MCF 10A (cell line): ENCODE measurements around the gene SLC35A3. TPM values are rescaled to one million over a fixed set of nuclear protein-coding genes. Genes with fewer than 3 reads are reported as not detected.

Source experiments
- BruUV-seq: library from RNA; stranded (reverse); fragments of 400-500 nt; replicated peaks from 2 replicates; lab custom pipeline; 2021; lab: Mats Ljungman, UMichigan
- CTCF ChIA-PET: fragments of 300-600 bp; sonication (Branson Sonifier 250); formaldehyde crosslinking; extraction: SDS; loops from one replicate; lab custom pipeline; 2021; ENCODE audit warnings: antibody characterized with exemption, inconsistent platforms; lab: Yijun Ruan, JAX
- POLR2A ChIA-PET: fragments of 300-600, 350-650 bp; sonication (Branson Sonifier 250); formaldehyde crosslinking; extraction: SDS; loops from one replicate; lab custom pipeline; 2020; ENCODE audit warnings: antibody characterized with exemption, inconsistent platforms; lab: Yijun Ruan, JAX
- DNase-seq: peaks from one replicate; pipeline ENCODE4 v3.0.0-alpha.2; 2018; ENCODE audit not compliant: unreplicated experiment
- H3K27ac Mint-ChIP-seq: one replicate; pipeline ENCODE4 v1.8.0; 2022; ENCODE audit warnings: mild to moderate bottlenecking, low read depth, mixed read lengths; ENCODE audit not compliant: unreplicated experiment
- H3K27me3 Mint-ChIP-seq: one replicate; pipeline ENCODE4 v1.8.0; 2022; ENCODE audit warnings: mixed read lengths; ENCODE audit not compliant: insufficient read depth, unreplicated experiment
- H3K36me3 Mint-ChIP-seq: one replicate; pipeline ENCODE4 v1.8.0; 2022; ENCODE audit warnings: mild to moderate bottlenecking, moderate library complexity, mixed read lengths; ENCODE audit not compliant: insufficient read depth, unreplicated experiment
- H3K4me1 Mint-ChIP-seq: one replicate; pipeline ENCODE4 v1.8.0; 2022; ENCODE audit warnings: mixed read lengths; ENCODE audit not compliant: insufficient read depth, unreplicated experiment
- H3K4me3 Mint-ChIP-seq: one replicate; pipeline ENCODE4 v1.8.0; 2022; ENCODE audit warnings: mild to moderate bottlenecking, moderate library complexity, mixed read lengths; ENCODE audit not compliant: unreplicated experiment
- H3K9me3 Mint-ChIP-seq: one replicate; pipeline ENCODE4 v1.8.0; 2022; ENCODE audit warnings: mixed read lengths; ENCODE audit not compliant: unreplicated experiment
- intact Hi-C: fragments of 100-400 bp; cut with micrococcal nuclease; formaldehyde crosslinking; loops from 2 replicates; pipeline ENCODE4 v1.14.1; 2022
- total RNA-seq: library from RNA; stranded (reverse); gene quantifications from 2 replicates; pipeline ENCODE4 v1.2.3, GENCODE V29; 2022
- TF ChIP-seq, protein P1 (sequence below): fragments of 200-600 bp; IDR thresholded peaks from one replicate; pipeline ENCODE4 v1.8.0; 2022; ENCODE audit warnings: antibody characterized with exemption, mild to moderate bottlenecking; ENCODE audit not compliant: unreplicated experiment

The SLC35A3 gene
- total RNA-seq, 1 experiment from 2014 or later = 15.1 TPM

DNA sequence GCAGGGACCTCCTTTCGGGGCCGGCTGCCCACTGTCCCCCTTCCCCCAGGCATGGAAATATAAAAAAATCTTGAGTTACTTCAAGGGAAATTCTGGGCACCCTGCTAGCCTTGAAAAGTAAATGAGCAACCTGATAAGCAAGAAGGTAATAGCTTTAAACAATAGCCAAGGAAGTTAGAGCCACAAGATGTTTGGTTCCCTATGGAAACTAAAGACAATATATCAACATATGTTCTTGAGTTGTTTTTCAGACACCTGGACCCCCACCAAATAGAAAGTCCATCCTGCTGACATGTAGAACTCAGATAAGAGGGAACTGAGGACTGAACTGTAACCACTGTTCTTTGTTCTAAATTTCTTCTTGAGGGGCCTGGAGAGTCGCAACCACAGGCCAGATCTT lies 19.3 kb upstream of the SLC35A3 start:
- BruUV-seq = no TSS peak

DNA sequence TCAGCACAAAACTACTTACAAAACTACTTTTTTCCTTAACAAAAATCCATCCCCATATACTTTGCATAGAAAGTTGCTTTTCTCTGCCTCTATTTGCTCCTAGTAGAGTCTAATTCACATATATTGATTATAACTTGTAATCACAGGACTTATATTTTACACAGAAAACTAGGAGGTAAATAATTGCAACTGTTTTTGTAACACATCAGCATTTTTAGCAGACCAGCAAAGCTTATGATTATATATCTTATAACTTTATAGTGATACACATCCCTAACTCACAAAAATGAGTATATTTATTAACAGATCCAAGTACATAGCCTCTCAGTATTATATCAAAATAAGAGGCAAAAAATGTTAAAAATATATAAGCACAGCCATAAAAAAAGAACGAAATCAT lies 17.3 kb upstream of the SLC35A3 start:
- BruUV-seq = no TSS peak
- Mint-ChIP-seq H3K36me3 (no peaks in the 10 kb centered on the region), H3K4me1 (no peaks in the 10 kb centered on the region), H3K4me3 (no peak overlapping the region), H3K27me3 (no peaks in the 10 kb centered on the region), H3K9me3 (peaks cover 2% of the 10 kb centered on the region), H3K27ac (no peak overlapping the region)
- POLR2A ChIA-PET = interaction anchor here (0.5 to 1.3 kb wide), 2 partner anchors 18 to 195 kb away, joined by 3 read pairs; partner anchors contain the start of gene SLC35A3
- DNase-seq = no peak
- TF ChIP-seq, protein P1, sequence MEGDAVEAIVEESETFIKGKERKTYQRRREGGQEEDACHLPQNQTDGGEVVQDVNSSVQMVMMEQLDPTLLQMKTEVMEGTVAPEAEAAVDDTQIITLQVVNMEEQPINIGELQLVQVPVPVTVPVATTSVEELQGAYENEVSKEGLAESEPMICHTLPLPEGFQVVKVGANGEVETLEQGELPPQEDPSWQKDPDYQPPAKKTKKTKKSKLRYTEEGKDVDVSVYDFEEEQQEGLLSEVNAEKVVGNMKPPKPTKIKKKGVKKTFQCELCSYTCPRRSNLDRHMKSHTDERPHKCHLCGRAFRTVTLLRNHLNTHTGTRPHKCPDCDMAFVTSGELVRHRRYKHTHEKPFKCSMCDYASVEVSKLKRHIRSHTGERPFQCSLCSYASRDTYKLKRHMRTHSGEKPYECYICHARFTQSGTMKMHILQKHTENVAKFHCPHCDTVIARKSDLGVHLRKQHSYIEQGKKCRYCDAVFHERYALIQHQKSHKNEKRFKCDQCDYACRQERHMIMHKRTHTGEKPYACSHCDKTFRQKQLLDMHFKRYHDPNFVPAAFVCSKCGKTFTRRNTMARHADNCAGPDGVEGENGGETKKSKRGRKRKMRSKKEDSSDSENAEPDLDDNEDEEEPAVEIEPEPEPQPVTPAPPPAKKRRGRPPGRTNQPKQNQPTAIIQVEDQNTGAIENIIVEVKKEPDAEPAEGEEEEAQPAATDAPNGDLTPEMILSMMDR = no peak
- intact Hi-C loops = no loop called here
- CTCF ChIA-PET = interaction anchor here (1.1 kb wide), 1 partner anchor 23 kb away, joined by 5 read pairs; no protein-coding TSS in a partner anchor

More for the DNA sequence above, 19.3 kb upstream of the SLC35A3 start:
- ChIA-PET CTCF (no interaction called here), POLR2A (no interaction called here)
- Mint-ChIP-seq H3K4me1 (no peaks in the 10 kb centered on the region), H3K9me3 (no peaks in the 10 kb centered on the region), H3K4me3 (no peak overlapping the region), H3K27ac (no peak overlapping the region), H3K36me3 (no peaks in the 10 kb centered on the region), H3K27me3 (no peaks in the 10 kb centered on the region)
- no peak for DNase-seq
- TF ChIP-seq, protein P1 = no peak
- intact Hi-C loops = no loop called here

DNA sequence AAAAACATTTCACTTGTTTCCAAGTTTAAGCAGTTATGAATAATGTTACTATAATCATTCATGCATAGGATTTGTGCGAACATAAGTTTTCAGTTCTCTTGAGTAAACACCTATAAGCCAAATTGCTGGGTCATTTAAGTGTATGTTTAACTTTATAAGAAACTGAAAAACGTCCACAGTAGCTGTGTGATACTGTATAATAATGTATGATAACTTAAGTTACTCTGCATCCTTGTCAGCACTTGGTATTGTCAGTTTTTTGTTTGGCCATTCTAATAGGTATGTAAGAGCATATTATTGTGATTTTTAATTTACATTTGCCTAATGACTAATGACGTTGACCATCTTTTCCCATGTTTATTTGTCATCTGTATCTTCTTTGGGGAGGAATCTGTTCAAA lies 14.4 kb upstream of the SLC35A3 start:
- no peaks in the 10 kb centered on the region for H3K27me3 Mint-ChIP-seq
- CTCF ChIA-PET = no interaction called here
- POLR2A ChIA-PET = interaction anchor here (0.6 kb wide), 1 partner anchor 126 kb away, joined by 3 read pairs; no protein-coding TSS in a partner anchor
- intact Hi-C loops = no loop called here
- TF ChIP-seq, protein P1 = no peak
- H3K36me3 Mint-ChIP-seq = no peaks in the 10 kb centered on the region
- H3K4me1 Mint-ChIP-seq = no peaks in the 10 kb centered on the region
- no peak overlapping the region for H3K27ac Mint-ChIP-seq
- BruUV-seq = no TSS peak
- no peak overlapping the region for H3K4me3 Mint-ChIP-seq
- H3K9me3 Mint-ChIP-seq = peaks cover 7% of the 10 kb centered on the region
- DNase-seq = no peak

DNA sequence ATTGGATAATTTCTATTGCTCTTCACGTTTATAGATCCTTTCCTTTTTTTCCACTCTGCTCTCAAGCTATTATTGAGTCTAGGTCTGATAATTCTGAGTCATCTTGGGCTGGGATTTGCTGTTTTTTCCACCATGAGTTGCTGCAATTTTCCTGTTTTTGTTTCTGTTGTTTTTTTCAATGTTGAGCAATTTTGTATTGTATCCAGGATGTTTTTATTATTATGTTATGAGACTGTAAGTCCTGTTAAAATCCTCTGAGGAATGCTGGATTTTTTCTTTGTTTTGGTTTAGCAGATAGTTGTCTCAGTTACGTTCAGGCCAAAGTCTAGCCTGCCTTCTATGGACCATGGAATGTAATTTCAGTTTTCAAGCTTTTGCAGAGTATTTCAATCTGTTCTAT lies 13.0 kb upstream of the SLC35A3 start:
- H3K9me3 Mint-ChIP-seq = peaks cover 7% of the 10 kb centered on the region
- no peak overlapping the region for H3K27ac Mint-ChIP-seq
- no peak overlapping the region for H3K4me3 Mint-ChIP-seq
- DNase-seq = peak; percentile 56
- TF ChIP-seq, protein P1 = no peak
- H3K36me3 Mint-ChIP-seq = no peaks in the 10 kb centered on the region
- no peaks in the 10 kb centered on the region for H3K4me1 Mint-ChIP-seq
- intact Hi-C loops = no loop called here
- H3K27me3 Mint-ChIP-seq = no peaks in the 10 kb centered on the region
- ChIA-PET CTCF (no interaction called here), POLR2A (interaction anchor here (1.4 kb wide), 1 partner anchor 10 kb away, joined by 3 read pairs; no protein-coding TSS in a partner anchor)
- no TSS peak for BruUV-seq
